MM.1S (cell line): ENCODE data around the gene ANGPTL5.
A peak's percentile ranks its signal among the peaks of the same experiment; 100 is the strongest.

Experiments used
- DNase-seq: peaks from one replicate; pipeline ENCODE4 v3.0.0-alpha.2; 2015
- H2AFZ ChIP-seq: fragments of 300-600 bp; sonication (generic); 2 replicates; pipeline ENCODE4 v1.6.0; 2016; ENCODE audit warnings: antibody characterized with exemption, low read length
- H3F3A ChIP-seq: fragments of 300-600 bp; sonication (generic); 2 replicates; pipeline ENCODE4 v1.6.1; 2016; ENCODE audit warnings: mild to moderate bottlenecking, antibody characterized with exemption, low read length, moderate library complexity, mixed read lengths; ENCODE audit not compliant: insufficient read depth
- H3K27ac ChIP-seq: fragments of 300-600 bp; sonication (generic); 2 replicates; pipeline ENCODE4 v1.5.1; 2016; ENCODE audit warnings: mild to moderate bottlenecking, low read length
- H3K27me3 ChIP-seq: fragments of 300-600 bp; sonication (generic); replicated peaks from 2 replicates; pipeline ENCODE4 v1.6.0; 2016; ENCODE audit warnings: low read length; ENCODE audit not compliant: insufficient read depth
- H3K36me3 ChIP-seq: fragments of 300-600 bp; sonication (generic); replicated peaks from 2 replicates; pipeline ENCODE4 v1.6.1; 2016; ENCODE audit warnings: mild to moderate bottlenecking, low read length, mixed read lengths; ENCODE audit not compliant: insufficient read depth
- H3K4me1 ChIP-seq: fragments of 300-600 bp; sonication (generic); 2 replicates; pipeline ENCODE4 v1.6.1; 2016; ENCODE audit warnings: low read length, mixed read lengths
- H3K4me2 ChIP-seq: fragments of 300-600 bp; sonication (generic); 2 replicates; pipeline ENCODE4 v1.6.0; 2016; ENCODE audit warnings: low read depth, low read length
- H3K4me3 ChIP-seq: fragments of 300-600 bp; sonication (generic); 2 replicates; pipeline ENCODE4 v1.5.1; 2016; ENCODE audit warnings: low read length, mixed read lengths
- H3K79me2 ChIP-seq: fragments of 300-600 bp; sonication (generic); 2 replicates; pipeline ENCODE4 v1.6.1; 2016; ENCODE audit warnings: mixed run types, low read length, mixed read lengths
- H3K9ac ChIP-seq: fragments of 300-600 bp; sonication (generic); 2 replicates; pipeline ENCODE4 v1.6.1; 2016; ENCODE audit warnings: low read length, mixed read lengths
- H3K9me2 ChIP-seq: fragments of 300-600 bp; sonication (generic); replicated peaks from 2 replicates; pipeline ENCODE4 v1.6.1; 2016; ENCODE audit warnings: mild to moderate bottlenecking, low read length, mixed read lengths; ENCODE audit not compliant: insufficient read depth
- H3K9me3 ChIP-seq: fragments of 300-600 bp; sonication (generic); replicated peaks from 2 replicates; pipeline ENCODE4 v1.6.1; 2016; ENCODE audit warnings: mild to moderate bottlenecking, low read length, mixed read lengths; ENCODE audit not compliant: insufficient read depth
- H4K20me1 ChIP-seq: fragments of 300-600 bp; sonication (generic); 2 replicates; pipeline ENCODE4 v1.6.1; 2016; ENCODE audit warnings: mild to moderate bottlenecking, low read length, moderate library complexity, mixed read lengths; ENCODE audit not compliant: insufficient read depth
- EZH2 ChIP-seq: fragments of 300-600 bp; sonication (generic); optimal IDR thresholded peaks from 2 replicates; pipeline ENCODE3; 2017; ENCODE audit warnings: low read depth, mild to moderate bottlenecking, antibody characterized with exemption, low read length, mixed read lengths
- EZH2phosphoT487 ChIP-seq: fragments of 300-600 bp; sonication (generic); IDR thresholded peaks from 2 replicates; pipeline ENCODE4 v1.6.1; 2018; ENCODE audit warnings: antibody characterized with exemption, low read length
- TF ChIP-seq, protein P1 (sequence below): fragments of 300-600 bp; sonication (generic); IDR thresholded peaks from 2 replicates; pipeline ENCODE4 v1.5.1; 2016; ENCODE audit warnings: antibody characterized with exemption, low read length, mixed read lengths

The ANGPTL5 gene

DNA sequence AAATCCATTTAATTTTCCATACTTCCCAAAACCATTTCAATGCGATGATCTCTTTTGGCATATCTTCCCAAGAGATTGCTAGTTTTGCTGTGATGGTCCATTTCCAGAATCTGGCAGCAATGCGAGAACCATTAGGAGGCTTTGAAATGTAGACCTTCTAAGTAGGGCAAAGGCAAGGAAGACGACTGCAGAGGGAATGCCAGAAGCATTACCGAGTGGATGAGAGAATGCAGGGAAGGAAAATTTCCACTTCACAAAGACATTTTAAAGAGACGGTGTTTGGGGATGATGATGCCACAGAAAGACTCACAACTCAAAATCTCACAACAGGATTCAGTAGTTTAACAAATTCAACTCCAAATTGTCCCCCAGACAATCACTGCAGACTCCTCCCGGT, 2.0 kb downstream of the ANGPTL5 start:
- TF ChIP-seq EZH2 (no peak), EZH2phosphoT487 (no peak)
- TF ChIP-seq, protein P1, sequence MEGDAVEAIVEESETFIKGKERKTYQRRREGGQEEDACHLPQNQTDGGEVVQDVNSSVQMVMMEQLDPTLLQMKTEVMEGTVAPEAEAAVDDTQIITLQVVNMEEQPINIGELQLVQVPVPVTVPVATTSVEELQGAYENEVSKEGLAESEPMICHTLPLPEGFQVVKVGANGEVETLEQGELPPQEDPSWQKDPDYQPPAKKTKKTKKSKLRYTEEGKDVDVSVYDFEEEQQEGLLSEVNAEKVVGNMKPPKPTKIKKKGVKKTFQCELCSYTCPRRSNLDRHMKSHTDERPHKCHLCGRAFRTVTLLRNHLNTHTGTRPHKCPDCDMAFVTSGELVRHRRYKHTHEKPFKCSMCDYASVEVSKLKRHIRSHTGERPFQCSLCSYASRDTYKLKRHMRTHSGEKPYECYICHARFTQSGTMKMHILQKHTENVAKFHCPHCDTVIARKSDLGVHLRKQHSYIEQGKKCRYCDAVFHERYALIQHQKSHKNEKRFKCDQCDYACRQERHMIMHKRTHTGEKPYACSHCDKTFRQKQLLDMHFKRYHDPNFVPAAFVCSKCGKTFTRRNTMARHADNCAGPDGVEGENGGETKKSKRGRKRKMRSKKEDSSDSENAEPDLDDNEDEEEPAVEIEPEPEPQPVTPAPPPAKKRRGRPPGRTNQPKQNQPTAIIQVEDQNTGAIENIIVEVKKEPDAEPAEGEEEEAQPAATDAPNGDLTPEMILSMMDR: no peak
- H3K4me2 ChIP-seq: peak overlapping the region; percentile 95
- no peaks in the 10 kb centered on the region for H3K9me2 ChIP-seq
- no peaks in the 10 kb centered on the region for H3K27me3 ChIP-seq
- H3K27ac ChIP-seq: peak overlapping the region; percentile 96; the same call in 1 of the 2 replicates
- H3K4me1 ChIP-seq: peaks cover 13% of the 10 kb centered on the region
- no peaks in the 10 kb centered on the region for H3K36me3 ChIP-seq
- DNase-seq: no peak
- peak overlapping the region; percentile 87 for H2AFZ ChIP-seq
- no peaks in the 10 kb centered on the region for H4K20me1 ChIP-seq
- no peaks in the 10 kb centered on the region for H3K9me3 ChIP-seq
- H3F3A ChIP-seq: peaks cover 12% of the 10 kb centered on the region
- H3K79me2 ChIP-seq: no peaks in the 10 kb centered on the region
- peak overlapping the region; percentile 84 for H3K4me3 ChIP-seq
- H3K9ac ChIP-seq: peak overlapping the region; percentile 95; the same call in 1 of the 2 replicates

DNA sequence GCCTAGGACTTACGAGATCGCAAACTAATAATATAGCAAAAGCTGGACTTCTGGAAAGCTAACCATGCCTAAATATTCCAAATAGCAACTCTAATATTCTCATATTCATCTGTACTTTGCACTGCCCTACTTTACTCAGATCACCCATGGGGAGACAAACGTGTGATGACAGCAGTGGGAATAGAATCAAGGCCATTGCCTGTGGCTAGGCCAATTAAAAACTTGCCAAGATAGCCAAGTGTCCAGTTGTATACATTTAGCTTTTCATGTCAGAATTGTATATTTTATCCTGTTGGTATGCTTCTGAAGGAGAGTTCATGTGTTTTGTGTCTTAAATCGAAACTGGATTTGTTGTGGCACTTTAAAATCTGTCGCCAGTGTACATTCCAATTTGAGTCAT, 2.7 kb downstream of the ANGPTL5 start:
- Histone ChIP-seq H3K9me2 (no peaks in the 10 kb centered on the region), H3K4me3 (no peak overlapping the region), H3K9ac (no peak overlapping the region), H3F3A (peaks cover 12% of the 10 kb centered on the region), H3K36me3 (no peaks in the 10 kb centered on the region), H3K4me1 (peaks cover 13% of the 10 kb centered on the region), H3K9me3 (no peaks in the 10 kb centered on the region), H3K27ac (no peak overlapping the region), H2AFZ (0 out of 2 replicates have a peak overlapping the region, but pooled peaks have one; percentile 87), H3K79me2 (no peaks in the 10 kb centered on the region), H3K4me2 (no peak overlapping the region), H4K20me1 (no peaks in the 10 kb centered on the region), H3K27me3 (no peaks in the 10 kb centered on the region)
- no peak for TF ChIP-seq EZH2phosphoT487
- TF ChIP-seq, protein P1: no peak
- TF ChIP-seq EZH2: no peak
- no peak for DNase-seq

DNA sequence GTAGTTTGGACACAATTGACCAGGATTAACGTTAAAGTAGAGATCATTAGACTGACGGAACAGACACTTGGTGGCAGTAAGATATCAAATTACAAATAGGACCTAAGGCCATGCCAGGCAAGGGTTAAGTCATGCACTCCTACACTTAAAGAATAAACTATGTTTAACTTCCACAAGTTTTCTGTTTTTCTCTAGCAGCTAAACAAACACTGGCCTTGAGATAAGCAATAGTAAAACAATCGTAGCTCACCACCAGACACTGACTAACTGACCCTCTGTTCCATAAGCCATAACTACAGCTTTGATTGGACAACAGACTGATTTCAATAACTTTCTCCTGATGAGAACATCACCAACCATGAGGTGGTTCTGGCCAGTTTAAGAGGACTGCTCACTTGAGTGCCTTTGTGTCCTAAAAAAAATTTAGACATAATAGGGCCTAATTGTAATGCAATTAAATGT, 3.5 kb downstream of the ANGPTL5 start:
- TF ChIP-seq EZH2phosphoT487 (no peak), EZH2 (no peak)
- TF ChIP-seq, protein P1: no peak
- Histone ChIP-seq H3F3A (peaks cover 12% of the 10 kb centered on the region), H3K9ac (no peak overlapping the region), H3K27me3 (no peaks in the 10 kb centered on the region), H3K36me3 (no peaks in the 10 kb centered on the region), H3K9me3 (no peaks in the 10 kb centered on the region), H3K27ac (no peak overlapping the region), H3K4me3 (no peak overlapping the region), H3K4me1 (peaks cover 13% of the 10 kb centered on the region), H3K9me2 (no peaks in the 10 kb centered on the region), H2AFZ (no peak overlapping the region), H3K79me2 (no peaks in the 10 kb centered on the region), H3K4me2 (no peak overlapping the region), H4K20me1 (no peaks in the 10 kb centered on the region)
- no peak for DNase-seq
